Non-pigmented ciliary epithelial cell (primary cell): ENCODE data around the gene BCAS3.
"Not testable (repeated sequence)": the region's sequence is repeated elsewhere in the genome, so short reads cannot be mapped to it uniquely, and the experiment has no call there.

Source experiments
- DNase-seq: peaks from one replicate; pipeline ENCODE4 v3.0.0-alpha.2; 2010; ENCODE audit warnings: low read depth

Gene BCAS3

DNA sequence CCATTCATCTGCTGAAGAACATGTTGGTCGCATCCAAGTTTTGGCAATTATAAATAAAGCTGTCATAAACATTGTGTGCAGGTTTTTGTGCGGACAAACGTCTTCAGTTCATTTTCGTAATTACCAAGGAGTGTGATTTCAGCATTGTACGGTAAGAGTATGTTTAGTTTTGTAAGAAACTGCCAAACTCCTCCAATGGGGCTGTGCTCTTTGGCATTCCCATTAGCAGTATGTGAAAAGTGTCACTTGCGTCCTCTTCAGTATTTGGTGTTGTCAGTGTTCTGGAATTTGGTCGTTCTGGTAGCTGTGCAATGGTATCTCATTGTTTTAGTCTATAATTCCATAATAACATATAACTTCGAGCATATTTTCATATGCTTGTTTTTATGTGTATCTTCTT lies 120.9 kb downstream of the BCAS3 start:
- DNase-seq, result no peak

DNA sequence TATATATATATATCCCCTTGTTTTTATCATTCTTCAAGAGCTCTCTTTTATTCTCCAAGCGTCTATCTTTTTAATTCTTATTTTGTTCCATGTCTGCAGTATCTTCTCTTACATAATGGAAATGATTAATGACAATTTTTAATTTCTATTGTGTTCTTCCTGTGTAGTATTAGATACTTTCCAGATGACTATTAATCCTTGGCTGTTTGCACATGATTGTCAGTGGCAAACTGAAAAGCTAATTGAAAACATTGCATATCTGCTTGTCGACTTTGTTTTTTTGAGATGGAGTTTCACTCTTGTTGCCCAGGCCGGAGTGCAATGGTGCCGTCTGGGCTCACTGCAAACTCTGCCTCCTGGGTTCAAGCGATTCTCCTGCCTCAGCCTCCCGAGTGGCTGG lies 124.7 kb downstream of the BCAS3 start:
- DNase-seq, result no peak

GRCh38 chr17:60803059-60803458 lies 125.4 kb downstream of the BCAS3 start:
- no peak for DNase-seq

DNA sequence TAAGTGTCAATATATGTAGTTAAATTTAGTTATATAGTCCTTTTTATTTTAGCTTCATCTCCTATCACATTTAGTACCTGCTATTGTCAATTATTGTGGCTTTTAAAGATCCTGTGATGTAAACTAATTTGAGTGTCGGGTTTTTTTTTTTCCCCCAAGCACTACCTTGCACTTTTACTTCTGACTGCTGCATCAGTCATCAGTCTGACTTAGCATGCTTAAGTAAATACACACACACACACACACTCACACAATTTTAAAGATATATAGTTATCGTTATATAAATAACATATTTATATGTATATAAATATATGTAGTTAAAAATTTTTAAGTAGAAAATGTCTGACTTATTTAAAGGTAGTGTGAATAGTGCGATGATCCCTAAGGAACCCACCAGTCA lies 127.2 kb downstream of the BCAS3 start:
- no peak for DNase-seq

GRCh38 chr17:60809421-60809820 lies 131.8 kb downstream of the BCAS3 start:
- DNase-seq, result no peak

DNA sequence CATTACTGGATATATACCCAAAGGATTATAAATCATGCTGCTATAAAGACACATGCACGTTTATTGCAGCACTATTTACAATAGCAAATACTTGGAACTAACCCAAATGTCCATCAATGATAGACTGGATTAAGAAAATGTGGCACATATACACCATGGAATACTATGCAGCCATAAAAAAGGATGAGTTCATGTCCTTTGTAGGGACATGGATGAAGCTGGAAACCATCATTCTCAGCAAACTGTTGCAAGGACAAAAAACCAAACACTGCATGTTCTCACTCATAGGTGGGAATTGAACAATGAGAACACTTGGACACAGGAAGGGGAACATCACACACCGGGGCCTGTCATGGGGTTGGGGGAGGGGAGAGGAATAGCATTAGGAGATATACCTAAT lies 137.3 kb downstream of the BCAS3 start:
- not testable (repeated sequence) for DNase-seq

DNA sequence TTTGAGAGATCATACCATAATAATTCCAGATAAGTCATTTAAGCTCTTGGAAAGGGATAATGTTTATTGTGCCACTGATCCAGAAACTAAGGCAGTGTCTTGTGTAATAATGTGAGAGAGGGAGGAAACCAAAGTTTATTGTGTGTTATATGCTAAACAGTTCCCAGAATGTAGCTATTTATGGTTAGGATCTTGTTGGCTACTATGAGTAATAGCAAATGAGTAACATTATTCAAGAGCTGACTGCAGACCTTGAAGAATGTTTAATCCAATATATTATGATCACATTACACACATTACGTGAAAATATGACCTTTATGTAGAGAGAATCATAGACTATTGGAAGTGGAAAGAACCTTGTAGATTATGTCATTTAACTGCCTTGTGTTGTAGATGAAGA lies 139.5 kb downstream of the BCAS3 start:
- DNase-seq, result peak; percentile 73

- DNase-seq, result no peak
These were observed 141.9 kb downstream of the BCAS3 start for GRCh38 chr17:60819447-60820130.

DNA sequence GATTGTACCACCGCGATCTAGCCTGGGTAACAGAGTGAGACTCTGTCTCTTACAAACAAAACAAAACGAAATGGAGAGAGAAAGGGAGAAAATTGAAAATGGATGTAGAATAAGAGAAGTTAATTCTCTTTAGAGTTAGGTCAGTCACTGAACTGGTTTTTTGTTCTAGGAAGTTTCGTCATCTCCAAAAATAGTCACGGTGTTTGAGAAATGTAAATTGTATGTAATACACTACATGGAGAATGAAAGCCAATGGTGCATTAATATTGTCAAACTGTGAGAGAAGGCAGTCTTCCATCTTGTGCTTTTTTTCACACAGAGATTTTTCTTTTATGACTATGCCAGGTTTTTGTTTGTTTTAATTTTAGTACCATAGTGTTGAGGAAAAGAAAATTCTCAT lies 145.9 kb downstream of the BCAS3 start:
- DNase-seq, result no peak

- DNase-seq, result no peak
These were observed 147.7 kb downstream of the BCAS3 start for GRCh38 chr17:60825351-60825750.

GRCh38 chr17:60827943-60828342 lies 150.3 kb downstream of the BCAS3 start:
- no peak for DNase-seq

DNA sequence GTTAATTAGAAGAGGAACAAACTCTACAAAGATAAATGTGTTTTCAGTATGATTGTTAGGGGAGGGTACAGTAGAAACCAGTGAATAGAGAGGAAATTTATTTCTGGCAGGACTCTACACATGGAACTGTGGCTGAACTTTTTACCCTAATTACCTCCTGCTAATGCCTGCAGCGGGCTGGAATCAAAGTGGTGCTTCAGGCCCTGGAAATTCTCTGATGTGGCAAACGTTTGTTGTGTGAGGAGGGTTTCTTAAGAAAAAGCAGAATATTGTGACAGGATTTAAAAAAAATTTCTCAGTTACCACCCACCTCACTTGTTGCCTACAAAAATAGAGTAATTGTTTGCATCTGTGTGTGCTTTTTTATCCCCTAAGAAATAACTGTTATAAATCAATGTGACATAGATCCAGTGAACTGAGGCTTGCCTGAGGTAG lies 154.5 kb downstream of the BCAS3 start:
- DNase-seq, result no peak

DNA sequence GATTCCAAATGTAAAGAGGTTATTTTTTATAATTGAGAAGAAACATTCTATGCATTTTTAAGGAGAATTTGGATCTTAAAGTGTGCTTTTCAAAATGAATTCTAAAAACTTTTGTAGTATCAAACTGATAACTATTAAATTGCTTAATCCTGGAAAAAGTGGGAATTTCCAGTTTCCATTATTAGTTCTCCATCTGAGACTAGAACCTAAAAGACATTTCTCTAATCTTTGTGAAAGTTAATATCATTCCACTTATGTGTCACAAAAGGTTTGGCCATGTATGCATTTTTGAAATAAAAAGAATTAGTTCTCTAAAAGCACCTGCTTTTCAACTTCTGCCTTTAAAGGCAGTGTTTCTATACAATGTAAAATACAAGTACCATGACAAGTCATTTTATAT lies 155.0 kb downstream of the BCAS3 start:
- DNase-seq, result no peak

DNA sequence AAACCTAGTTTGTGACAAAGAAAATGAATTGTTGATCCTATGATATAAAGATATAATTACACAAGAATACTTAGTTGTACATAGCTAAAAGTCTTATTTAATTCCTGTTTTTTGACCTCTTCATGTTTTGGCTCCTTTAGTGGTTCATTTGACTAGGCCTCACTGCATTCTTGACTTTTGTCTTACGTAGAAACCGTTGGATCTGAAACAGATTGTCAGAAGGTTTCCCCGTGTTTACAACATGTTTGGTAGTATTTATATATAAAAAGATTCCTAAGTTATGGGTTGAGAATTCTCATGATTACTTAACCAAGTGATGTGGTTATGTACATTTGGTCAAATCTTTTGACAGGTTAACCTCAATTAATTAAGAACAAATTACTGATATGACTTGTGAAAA lies 162.8 kb downstream of the BCAS3 start:
- no peak for DNase-seq

- DNase-seq, result no peak
These were observed 167.4 kb downstream of the BCAS3 start for GRCh38 chr17:60845012-60845411.

- no peak for DNase-seq
These were observed 168.5 kb downstream of the BCAS3 start for GRCh38 chr17:60846175-60846574.

DNA sequence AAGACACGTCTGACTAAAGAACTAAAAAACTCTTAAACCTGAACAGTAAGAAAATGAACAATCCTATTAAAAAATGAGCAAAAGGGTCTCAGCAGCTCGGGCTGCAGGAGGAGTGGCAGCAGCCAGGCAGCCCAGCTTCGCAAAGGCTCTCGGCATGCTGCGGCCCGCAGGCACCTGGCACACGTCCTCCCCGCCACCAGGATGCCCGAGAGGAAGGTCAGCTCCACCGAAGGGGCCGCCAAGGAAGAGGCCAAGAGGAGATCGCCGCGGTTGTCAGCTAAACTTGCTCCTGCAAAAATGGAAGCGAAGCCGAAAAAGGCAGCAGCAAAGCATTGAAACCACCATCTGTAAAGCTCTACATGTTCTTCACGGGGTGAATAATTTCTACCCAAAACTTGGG lies 173.5 kb downstream of the BCAS3 start:
- no peak for DNase-seq

DNA sequence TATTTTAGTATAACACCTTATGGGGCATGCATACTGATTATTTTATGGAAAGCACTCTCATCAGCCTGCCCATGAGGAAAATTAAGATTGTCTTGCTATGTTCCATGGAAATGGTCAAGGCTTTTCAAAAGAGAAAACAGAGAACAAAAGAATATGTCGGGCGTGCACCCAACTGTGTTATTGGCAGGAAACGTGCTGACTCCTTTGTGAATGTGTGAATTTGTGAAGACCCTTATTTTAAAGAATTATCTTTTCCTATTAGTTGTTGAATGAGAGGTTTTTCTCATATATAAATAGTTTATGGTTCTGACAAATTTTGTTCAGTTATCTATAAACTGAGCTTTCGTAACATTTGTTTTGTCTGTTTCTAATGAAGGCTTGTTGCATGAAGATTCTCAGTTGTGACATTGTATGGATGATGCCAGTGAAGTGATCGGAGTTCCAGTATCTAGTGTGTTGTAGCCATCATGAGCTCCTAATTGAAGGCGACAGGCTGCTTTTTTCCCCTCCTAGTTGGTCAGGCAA lies 180.0 kb downstream of the BCAS3 start:
- DNase-seq, result no peak

DNA sequence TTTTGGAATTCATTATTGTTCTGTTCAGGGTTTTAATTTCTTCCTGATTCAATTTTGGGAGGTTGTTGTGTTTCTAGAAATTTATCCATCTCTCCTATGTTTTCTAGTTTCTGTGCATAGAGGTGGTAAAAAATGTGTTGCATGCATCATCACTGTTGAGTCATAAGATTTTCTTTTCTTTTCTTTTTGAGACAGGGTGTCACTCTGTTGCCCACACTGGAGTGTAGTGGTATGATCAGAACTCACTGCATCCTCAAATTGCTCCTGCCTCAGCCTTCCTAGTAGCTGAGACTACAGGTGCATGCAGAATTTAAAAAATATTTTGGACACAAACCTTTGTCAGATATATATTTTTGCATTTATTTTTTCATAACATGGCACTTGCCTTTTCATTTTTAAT lies 184.8 kb downstream of the BCAS3 start:
- no peak for DNase-seq

DNA sequence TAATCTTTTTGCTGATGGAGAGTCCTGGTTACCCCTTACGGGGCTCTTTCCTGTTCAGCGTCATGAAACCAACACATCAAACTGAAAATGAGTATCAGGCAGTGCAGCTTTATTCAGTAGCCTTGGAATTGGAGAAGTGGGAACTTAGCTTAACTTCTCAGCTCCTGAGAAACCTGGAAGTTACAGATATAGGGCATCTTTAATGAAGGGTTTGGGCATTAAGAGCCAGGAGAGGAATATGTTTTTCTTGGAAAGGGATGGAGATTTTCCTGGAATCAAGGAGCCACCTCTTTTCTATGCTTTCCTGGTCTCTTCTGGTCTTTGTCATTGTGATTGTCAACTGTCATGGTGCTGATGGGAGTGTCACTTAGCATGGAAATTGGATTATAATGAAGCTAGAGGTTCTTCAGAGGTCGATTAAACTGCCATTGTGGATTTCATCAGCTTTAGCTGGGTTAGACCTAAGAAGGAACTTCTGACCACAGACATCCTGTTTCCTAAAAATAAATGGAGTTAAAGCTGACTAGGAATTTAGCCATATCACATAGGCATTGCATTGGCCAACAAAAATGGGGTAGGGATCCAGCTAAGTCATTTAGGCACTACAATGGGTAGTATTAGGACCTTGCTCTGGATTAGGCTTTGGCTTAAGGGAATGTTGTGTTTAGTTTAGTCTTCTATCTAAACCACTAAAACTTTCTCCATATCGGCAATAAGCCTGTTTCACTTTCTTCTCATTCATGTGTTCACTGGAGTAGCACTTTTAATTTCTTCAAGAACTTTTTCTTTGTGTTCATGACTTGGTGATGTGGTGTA lies 186.4 kb downstream of the BCAS3 start:
- peak; percentile 5 for DNase-seq

GRCh38 chr17:60864708-60865005 lies 187.0 kb downstream of the BCAS3 start:
- DNase-seq, result no peak

GRCh38 chr17:60874772-60875171 lies 197.1 kb downstream of the BCAS3 start:
- DNase-seq, result no peak

DNA sequence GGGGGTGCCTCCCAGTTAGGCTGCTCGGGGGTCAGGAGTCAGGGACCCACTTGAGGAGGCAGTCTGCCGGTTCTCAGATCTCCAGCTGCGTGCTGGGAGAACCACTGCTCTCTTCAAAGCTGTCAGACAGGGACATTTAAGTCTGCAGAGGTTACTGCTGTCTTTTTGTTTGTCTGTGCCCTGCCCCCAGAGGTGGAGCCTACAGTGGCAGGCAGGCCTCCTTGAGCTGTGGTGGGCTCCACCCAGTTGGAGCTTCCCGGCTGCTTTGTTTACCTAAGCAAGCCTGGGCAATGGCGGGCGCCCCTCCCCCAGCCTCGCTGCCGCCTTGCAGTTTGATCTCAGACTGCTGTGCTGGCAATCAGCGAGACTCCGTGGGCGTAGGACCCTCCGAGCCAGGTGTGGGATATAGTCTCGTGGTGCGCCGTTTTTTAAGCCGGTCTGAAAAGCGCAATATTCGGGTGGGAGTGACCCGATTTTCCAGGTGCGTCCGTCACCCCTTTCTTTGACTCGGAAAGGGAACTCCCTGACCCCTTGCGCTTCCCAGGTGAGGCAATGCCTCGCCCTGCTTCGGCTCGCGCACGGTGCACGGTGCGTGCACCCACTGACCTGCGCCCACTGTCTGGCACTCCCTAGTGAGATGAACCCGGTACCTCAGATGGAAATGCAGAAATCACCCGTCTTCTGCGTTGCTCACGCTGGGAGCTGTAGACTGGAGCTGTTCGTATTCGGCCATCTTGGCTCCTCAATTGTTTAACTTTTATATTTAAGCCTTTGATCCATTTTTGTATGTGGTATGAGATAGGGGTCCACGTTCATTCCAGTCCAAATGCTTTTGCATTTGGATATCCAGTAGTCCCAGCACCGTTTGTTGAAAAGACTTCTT lies 209.3 kb downstream of the BCAS3 start:
- not testable (repeated sequence) for DNase-seq
